Measurements from ENCODE around the gene PIAS1.

DNA sequence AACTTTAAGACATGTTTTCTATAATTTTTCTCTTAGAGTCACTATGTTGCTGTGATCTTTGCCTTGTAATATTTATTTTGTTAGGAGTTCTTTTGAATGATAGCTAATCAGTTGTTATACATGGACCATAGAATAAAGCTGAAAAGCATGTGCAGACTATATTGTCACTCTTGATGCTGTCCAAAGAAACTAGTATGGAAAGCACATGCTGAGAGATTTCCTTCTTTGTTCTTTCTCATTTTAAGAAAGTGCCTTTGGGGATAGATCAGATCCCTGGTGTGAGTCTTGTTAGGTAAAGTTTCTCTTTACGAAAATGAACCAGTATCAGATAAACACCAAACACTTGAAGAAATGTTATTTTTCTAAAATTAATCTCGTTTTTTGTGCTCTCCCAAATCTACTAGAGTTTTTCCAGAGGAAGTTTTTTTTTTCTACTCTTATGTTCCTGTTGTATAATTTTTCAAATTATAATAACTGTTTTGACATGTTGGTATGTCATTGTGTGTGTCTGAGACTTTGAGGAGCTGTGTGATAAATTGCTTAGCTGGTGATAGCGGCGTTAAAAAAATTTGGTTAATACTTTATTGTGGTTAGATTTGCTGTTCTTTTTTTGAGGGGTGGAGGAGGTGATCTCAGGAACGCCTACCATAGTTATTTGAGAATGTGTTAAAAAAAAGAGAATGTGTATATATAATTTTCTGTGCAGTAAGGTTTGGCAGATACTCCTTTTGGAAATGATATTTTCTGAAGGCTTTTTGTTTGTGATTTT is 2.2 kb downstream of the PIAS1 start:
- TF ChIP-seq, protein P1, sequence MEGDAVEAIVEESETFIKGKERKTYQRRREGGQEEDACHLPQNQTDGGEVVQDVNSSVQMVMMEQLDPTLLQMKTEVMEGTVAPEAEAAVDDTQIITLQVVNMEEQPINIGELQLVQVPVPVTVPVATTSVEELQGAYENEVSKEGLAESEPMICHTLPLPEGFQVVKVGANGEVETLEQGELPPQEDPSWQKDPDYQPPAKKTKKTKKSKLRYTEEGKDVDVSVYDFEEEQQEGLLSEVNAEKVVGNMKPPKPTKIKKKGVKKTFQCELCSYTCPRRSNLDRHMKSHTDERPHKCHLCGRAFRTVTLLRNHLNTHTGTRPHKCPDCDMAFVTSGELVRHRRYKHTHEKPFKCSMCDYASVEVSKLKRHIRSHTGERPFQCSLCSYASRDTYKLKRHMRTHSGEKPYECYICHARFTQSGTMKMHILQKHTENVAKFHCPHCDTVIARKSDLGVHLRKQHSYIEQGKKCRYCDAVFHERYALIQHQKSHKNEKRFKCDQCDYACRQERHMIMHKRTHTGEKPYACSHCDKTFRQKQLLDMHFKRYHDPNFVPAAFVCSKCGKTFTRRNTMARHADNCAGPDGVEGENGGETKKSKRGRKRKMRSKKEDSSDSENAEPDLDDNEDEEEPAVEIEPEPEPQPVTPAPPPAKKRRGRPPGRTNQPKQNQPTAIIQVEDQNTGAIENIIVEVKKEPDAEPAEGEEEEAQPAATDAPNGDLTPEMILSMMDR (IDR thresholded peaks at IDR 0.05): no peak
- no peak for TF ChIP-seq POLR2A (IDR thresholded peaks at IDR 0.05)

Data from tibial nerve (tissue), 3 donors.